ENCODE results near the gene GPR108.
"Not testable (repeated sequence)": the region's sequence is repeated elsewhere in the genome, so short reads cannot be mapped to it uniquely, and the experiment has no call there.

Gene GPR108

DNA sequence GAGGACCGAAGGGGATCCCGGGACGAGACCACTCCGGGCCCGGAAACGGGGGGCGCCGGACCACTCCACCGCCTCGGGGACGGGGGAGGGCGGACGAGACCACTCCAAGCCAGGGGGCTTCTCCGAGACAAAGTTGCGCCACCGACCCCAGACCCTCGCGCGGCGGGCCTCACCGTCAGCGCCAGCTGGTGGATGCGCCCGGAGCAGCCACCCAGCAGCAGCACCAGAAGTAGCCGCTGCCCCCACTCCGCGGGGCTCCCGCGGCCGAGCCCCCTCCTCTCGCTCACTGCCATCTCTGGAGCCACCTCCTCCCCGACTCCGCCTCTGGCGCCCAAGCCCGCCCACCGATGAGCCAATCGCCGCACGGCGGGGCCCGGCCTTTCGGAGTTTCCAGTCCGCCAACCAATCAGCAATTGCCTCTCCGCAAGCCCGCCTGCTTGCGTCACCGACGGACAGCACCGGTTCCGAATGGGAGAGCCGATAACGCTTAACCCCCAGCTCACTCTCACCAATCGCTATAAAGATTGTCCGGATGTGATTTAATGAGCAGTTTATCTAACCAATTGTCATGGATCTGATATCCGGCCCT lies at the start of gene GPR108:
Gene GPR108, minus strand, starts transcription at position 297 of the 589 bp plus-strand sequence. Its CDS starts 4 bp downstream, at position 293.
- TF ChIP-seq GATA1 (IDR thresholded peaks at IDR 0.05; ENCODE audit: low read depth, low read length) = no peak
- peak; percentile 27 for TF ChIP-seq POLR2A (IDR thresholded peaks at IDR 0.05; ENCODE audit: low read length)
- DNase-seq = peak; percentile 99 to 100

DNA sequence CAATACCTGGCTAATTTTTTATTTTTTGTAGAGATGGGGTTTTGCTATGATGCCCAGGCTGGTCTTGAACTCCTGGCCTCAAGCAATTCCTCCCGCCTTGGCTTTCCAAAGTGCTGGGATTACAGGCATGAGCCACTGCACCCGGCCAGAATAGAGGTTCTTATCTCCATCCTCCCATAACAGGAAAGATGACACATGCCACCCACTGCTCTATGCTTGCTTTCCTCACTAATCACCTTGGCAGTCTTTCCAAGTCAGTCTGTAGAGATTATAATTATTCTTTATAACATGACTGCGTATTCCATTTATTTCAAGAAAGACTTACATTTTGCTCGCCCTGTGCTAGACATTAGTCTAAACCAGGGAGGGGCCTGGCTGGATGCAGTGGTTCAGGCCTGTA lies 41.8 kb upstream of the GPR108 start:
- no peak for TF ChIP-seq GATA1 (IDR thresholded peaks at IDR 0.05; ENCODE audit: low read depth, low read length)
- no peak for TF ChIP-seq POLR2A (IDR thresholded peaks at IDR 0.05; ENCODE audit: low read length)
- no peak for DNase-seq

- no peak for DNase-seq
- TF ChIP-seq GATA1 (IDR thresholded peaks at IDR 0.05; ENCODE audit: low read depth, low read length) = no peak
- no peak for TF ChIP-seq POLR2A (IDR thresholded peaks at IDR 0.05; ENCODE audit: low read length)
These were observed 41.0 kb upstream of the GPR108 start for GRCh38 chr19:6778386-6778785.

DNA sequence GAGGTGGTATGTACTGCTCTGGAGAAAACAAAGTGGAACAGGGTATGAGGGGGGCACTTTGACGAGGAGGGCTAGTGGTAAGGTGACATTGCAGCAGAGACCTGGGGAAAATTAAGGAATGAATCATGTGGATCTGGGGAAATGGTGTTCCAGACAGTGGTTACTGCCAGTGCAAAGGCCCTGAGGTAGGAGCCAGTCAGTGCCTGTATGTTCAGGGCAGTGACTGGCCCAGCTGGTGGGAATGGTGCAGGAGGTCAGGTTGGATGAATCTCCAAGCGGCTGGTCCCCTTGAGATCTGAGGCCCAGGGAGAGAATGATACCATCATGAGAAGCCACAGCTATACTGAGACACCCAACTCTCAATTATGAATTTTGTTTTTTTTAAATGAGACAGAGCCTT lies 40.1 kb upstream of the GPR108 start:
- TF ChIP-seq POLR2A (IDR thresholded peaks at IDR 0.05; ENCODE audit: low read length) = no peak
- no peak for DNase-seq

GRCh38 chr19:6776999-6777398 lies 39.6 kb upstream of the GPR108 start:
- TF ChIP-seq POLR2A (IDR thresholded peaks at IDR 0.05; ENCODE audit: low read length) (no peak), GATA1 (IDR thresholded peaks at IDR 0.05; ENCODE audit: low read depth, low read length) (no peak)
- no peak for DNase-seq

DNA sequence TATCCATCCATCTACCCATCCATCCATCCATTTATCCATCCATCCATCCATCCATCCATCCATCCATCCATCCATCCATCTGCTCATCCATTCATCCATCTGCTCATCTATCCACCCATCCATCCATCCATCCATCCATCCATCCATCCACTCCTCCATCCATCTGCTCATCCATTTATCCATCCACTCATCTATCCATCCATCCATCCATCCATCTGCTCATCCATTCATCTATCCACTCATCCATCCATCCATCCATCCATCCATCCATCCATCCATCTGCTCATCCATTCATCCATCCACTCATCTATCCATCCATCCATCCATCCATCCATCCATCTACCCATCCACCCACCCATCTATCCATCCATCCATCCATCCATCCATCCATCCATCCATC lies 38.7 kb upstream of the GPR108 start:
- DNase-seq = not testable (repeated sequence)

GRCh38 chr19:6774821-6775707 lies 37.7 kb upstream of the GPR108 start:
- TF ChIP-seq POLR2A (IDR thresholded peaks at IDR 0.05; ENCODE audit: low read length) = no peak
- DNase-seq = no peak

GRCh38 chr19:6773323-6773931 lies 36.0 kb upstream of the GPR108 start:
- no peak for DNase-seq
- TF ChIP-seq GATA1 (IDR thresholded peaks at IDR 0.05; ENCODE audit: low read depth, low read length) (no peak), POLR2A (IDR thresholded peaks at IDR 0.05; ENCODE audit: low read length) (no peak)

- TF ChIP-seq GATA1 (IDR thresholded peaks at IDR 0.05; ENCODE audit: low read depth, low read length) (no peak), POLR2A (IDR thresholded peaks at IDR 0.05; ENCODE audit: low read length) (no peak)
- no peak for DNase-seq
These were observed 35.5 kb upstream of the GPR108 start for GRCh38 chr19:6772866-6773322.

- TF ChIP-seq GATA1 (IDR thresholded peaks at IDR 0.05; ENCODE audit: low read depth, low read length) (no peak), POLR2A (IDR thresholded peaks at IDR 0.05; ENCODE audit: low read length) (no peak)
- DNase-seq = no peak
These were observed 34.9 kb upstream of the GPR108 start, which contains the start of gene VAV1 for GRCh38 chr19:6772028-6772865. Gene VAV1 (plus strand): TSS chr19:6772708. CDS start chr19:6772808, 100 bp downstream.

DNA sequence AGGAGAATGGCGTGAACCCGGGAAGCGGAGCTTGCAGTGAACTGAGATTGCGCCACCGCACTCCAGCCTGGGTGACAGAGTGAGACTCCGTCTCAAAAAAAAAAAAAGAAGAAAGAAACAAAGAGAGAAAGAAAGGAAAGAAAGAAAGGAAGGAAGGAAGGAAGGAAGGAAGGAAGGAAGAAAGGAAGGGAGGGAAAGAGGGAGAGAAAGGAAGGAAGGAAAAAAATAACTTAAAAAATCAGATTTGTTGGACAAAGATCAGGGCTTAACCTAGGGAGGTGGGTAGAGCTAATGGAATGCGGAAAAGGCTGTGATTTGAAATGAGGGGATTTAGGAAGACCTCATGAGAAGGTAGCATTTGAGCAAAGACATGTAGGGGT lies 34.3 kb upstream of the GPR108 start:
- not testable (repeated sequence) for DNase-seq

GRCh38 chr19:6769006-6769619 lies 31.7 kb upstream of the GPR108 start:
- no peak for TF ChIP-seq POLR2A (IDR thresholded peaks at IDR 0.05; ENCODE audit: low read length)
- no peak for TF ChIP-seq GATA1 (IDR thresholded peaks at IDR 0.05; ENCODE audit: low read depth, low read length)
- DNase-seq = peak; percentile 40 to 62

DNA sequence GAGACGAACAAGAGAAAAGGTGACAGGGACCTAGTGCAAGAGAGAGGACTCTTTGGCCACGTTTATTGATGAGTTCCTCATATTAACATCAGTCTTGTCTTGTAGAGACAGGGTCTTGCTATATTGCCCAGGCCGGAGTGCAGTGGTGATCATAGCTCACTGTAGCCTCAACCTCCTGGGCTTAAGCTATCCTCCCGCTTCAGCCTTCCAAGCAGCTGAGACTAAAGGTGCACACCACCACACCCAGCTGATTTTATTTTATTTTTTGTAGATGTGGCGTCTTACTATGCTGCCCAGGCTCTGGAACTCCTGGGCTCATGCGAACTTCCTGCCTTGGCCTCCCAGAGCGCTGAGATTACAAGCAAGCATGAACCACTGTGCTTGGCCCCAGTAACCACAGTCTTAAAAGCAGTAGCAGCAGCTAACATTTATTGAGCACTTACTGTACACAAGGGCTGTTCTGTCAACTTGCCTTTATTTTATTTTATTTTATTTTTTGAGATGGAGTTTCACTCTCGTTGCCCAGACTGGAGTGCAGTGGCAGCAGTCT lies 30.9 kb upstream of the GPR108 start:
- DNase-seq = no peak
- TF ChIP-seq GATA1 (IDR thresholded peaks at IDR 0.05; ENCODE audit: low read depth, low read length) (no peak), POLR2A (IDR thresholded peaks at IDR 0.05; ENCODE audit: low read length) (no peak)

Data from erythroblast (primary cell).